22Rv1 (cell line): ENCODE results near the gene SLC25A21.

Experiments
- ZFX ChIP-seq: fragments of 450-650 bp; IDR thresholded peaks from 2 replicates; pipeline ENCODE4 v1.6.1; 2017; ENCODE audit warnings: antibody characterized with exemption, borderline replicate concordance
- TF ChIP-seq, protein P1 (sequence below): fragments of 450-650 bp; IDR thresholded peaks from 2 replicates; pipeline ENCODE4 v1.5.1; 2017; ENCODE audit warnings: mild to moderate bottlenecking

- TF ChIP-seq, protein P1, sequence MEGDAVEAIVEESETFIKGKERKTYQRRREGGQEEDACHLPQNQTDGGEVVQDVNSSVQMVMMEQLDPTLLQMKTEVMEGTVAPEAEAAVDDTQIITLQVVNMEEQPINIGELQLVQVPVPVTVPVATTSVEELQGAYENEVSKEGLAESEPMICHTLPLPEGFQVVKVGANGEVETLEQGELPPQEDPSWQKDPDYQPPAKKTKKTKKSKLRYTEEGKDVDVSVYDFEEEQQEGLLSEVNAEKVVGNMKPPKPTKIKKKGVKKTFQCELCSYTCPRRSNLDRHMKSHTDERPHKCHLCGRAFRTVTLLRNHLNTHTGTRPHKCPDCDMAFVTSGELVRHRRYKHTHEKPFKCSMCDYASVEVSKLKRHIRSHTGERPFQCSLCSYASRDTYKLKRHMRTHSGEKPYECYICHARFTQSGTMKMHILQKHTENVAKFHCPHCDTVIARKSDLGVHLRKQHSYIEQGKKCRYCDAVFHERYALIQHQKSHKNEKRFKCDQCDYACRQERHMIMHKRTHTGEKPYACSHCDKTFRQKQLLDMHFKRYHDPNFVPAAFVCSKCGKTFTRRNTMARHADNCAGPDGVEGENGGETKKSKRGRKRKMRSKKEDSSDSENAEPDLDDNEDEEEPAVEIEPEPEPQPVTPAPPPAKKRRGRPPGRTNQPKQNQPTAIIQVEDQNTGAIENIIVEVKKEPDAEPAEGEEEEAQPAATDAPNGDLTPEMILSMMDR: no peak
- no peak for TF ChIP-seq ZFX
Measured at GRCh38 chr14:37142835-37143401, 29.5 kb downstream of the SLC25A21 start.
